Fibroblast of mammary gland (primary cell): ENCODE measurements around the gene TAC3.
"Not testable (repeated sequence)": the region's sequence is repeated elsewhere in the genome, so short reads cannot be mapped to it uniquely, and the experiment has no call there.

Source experiments
- DNase-seq: peaks from one replicate; pipeline ENCODE4 v3.0.0-alpha.2; 2010; ENCODE audit warnings: low read depth
- H3K4me3 ChIP-seq: 2 replicates; pipeline ENCODE4 v1.5.1; 2011; ENCODE audit warnings: low read depth, mild to moderate bottlenecking, low read length, moderate library complexity; ENCODE audit not compliant: control insufficient read depth
- CTCF ChIP-seq: conservative IDR thresholded peaks from 2 replicates; pipeline ENCODE4 v1.5.1; 2011; ENCODE audit warnings: low read depth, low read length, inconsistent platforms; ENCODE audit not compliant: control insufficient read depth, insufficient read depth

TAC3 gene

DNA sequence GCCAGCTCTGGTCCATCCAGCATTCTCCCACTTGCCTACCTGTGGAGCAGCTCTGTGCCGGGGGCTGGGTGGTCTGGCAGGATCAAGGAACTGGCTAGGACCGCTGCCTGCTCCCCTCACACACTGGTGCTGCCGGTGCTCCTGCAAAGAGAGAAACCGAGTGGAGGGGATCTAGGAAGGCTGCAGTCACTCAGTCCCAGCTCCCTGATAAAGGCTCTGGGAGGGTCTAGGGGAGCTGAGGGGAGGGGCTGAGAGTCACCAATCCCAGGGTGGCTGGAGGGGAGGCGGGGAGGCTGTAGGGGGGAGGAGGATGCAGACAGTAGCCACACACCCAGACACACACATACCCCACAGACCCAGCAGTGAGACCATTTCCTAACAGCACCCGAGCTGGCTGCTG is at the start of gene TAC3:
Gene TAC3, minus strand, starts transcription at position 182 of the 400 bp plus-strand sequence. CDS start 732 bp downstream, outside the sequence.
- H3K4me3 ChIP-seq, result no peak within 1 kb of the TSS
- DNase-seq, result no peak

DNA sequence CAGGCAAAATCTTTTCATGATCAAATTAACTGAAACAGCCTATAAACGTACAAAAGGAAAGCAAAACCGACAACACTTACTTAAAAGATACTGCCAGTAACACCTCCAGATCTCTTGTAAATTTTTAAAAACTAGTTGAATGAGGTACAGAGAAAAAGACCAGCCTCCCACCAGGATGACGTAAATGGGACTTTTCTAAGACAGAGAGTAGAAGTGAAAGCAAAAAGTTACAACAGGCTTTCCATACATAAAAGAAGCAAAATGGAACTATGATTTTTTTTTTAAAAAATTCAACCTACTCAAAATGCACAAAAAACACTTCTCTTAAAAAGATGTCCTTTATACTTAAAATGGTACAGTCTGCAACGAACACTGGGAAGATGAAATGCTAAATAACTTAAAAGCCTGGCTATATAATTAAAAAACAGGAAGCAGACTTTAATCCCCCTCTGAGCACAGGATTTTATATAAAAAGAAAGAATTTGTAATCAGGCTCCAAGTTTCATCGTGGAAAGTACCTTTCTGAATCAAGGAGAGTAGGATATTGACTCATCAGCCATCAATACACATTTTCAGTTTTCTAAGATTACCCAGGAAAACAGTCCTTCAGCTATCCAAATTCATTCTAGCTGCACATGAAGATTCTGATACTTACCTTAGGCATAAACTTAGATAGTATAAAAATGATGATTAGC is 47.8 kb upstream of the TAC3 start:
- no peak overlapping the region for H3K4me3 ChIP-seq
- TF ChIP-seq CTCF, result no peak
- DNase-seq, result no peak

More for the DNA sequence above, at the start of gene TAC3:
- no peak for TF ChIP-seq CTCF

GRCh38 chr12:57058454-57058853 is 42.1 kb upstream of the TAC3 start:
- no peak for TF ChIP-seq CTCF
- no peak for DNase-seq
- H3K4me3 ChIP-seq, result no peak overlapping the region

GRCh38 chr12:57057067-57057751 is 40.9 kb upstream of the TAC3 start:
- no peak for DNase-seq
- TF ChIP-seq CTCF, result no peak
- H3K4me3 ChIP-seq, result no peak overlapping the region

GRCh38 chr12:57055824-57056223 is 39.5 kb upstream of the TAC3 start:
- no peak for TF ChIP-seq CTCF
- H3K4me3 ChIP-seq, result no peak overlapping the region

DNA sequence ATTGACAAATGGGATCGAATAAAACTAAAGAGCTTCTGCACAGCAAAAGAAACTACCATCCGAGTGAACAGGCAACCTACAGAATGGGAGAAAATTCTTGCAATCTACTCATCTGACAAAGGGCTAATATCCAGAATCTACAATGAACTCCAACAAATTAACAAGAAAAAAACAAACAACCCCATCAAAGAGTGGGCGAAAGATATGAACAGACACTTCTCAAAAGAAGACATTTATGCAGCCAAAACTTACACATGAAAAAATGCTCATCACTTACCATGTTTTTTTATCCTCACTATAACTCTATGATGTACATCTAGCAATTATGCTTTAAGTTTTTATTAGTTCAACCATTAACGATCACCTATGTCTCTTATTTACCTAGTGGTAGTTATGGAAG is 37.6 kb upstream of the TAC3 start:
- not testable (repeated sequence) for DNase-seq, H3K4me3 ChIP-seq

More at GRCh38 chr12:57055824-57056223, 39.5 kb upstream of the TAC3 start:
- DNase-seq, result no peak

DNA sequence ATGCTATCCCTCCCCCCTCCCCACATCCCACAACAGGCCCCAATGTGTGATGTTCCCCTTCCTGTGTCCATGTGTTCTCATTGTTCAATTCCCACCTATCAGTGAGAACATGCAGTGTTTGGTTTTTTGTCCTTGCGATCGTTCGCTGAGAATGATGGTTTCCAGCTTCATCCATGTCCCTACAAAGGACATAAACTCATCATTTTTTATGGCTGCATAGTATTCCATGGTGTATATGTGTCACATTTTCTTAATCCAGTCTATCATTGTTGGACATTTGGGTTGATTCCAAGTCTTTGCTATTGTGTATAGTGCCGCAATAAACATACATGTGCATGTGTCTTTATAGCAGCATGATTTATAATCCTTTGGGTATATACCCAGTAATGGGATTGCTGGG is 36.8 kb upstream of the TAC3 start:
- not testable (repeated sequence) for DNase-seq, H3K4me3 ChIP-seq
